Left lung (tissue), 10 donors: Measurements from ENCODE around the gene ADRA2B. TPM values are rescaled to one million over a fixed set of nuclear protein-coding genes. Genes with fewer than 3 reads are reported as not detected.
"Not testable (repeated sequence)": the region's sequence is repeated elsewhere in the genome, so short reads cannot be mapped to it uniquely, and the experiment has no call there.

Experiments used
- ATAC-seq: fragments of 200-7000 bp; cut with Tn5 transposase; one replicate; pipeline ENCODE4 v1.9.1; 2020; ENCODE audit warnings: moderate library complexity
- DNase-seq, 4 donors: peaks; one replicate each; pipeline ENCODE4 v3.0.0-alpha.2; 2013 to 2020
- H3K27ac ChIP-seq, 2 donors: fragments of 200-600 bp; sonication (generic) in 1 of 2; one replicate each; pipeline versions ENCODE4 v1.5.0 to v1.8.0; 2020 to 2021
- H3K27me3 ChIP-seq, 2 donors: fragments of 200-600 bp; sonication (generic) in 1 of 2; one replicate each; pipeline versions ENCODE4 v1.5.0 to v1.8.0; 2020 to 2021
- H3K36me3 ChIP-seq, 2 donors: fragments of 200-600 bp; sonication (generic) in 1 of 2; one replicate each; pipeline versions ENCODE4 v1.5.0 to v1.8.0; 2020 to 2021
- H3K4me1 ChIP-seq, 2 donors: fragments of 200-600 bp; one replicate each; pipeline ENCODE4 v1.8.0; 2021
- H3K4me3 ChIP-seq, 2 donors: fragments of 200-600 bp; sonication (generic) in 1 of 2; one replicate each; pipeline versions ENCODE4 v1.5.0 to v1.8.0; 2020 to 2021; ENCODE audit warnings: mild to moderate bottlenecking in 1 of 2
- H3K9me3 ChIP-seq, 2 donors: fragments of 200-600 bp; sonication (generic) in 1 of 2; one replicate each; pipeline versions ENCODE4 v1.5.0 to v1.8.0; 2020 to 2021
- CTCF ChIP-seq, 2 donors: fragments of 200-600 bp; sonication (generic) in 1 of 2; IDR thresholded peaks; one replicate each; pipeline versions ENCODE4 v1.5.0 to v1.8.0; 2021; ENCODE audit warnings: antibody characterized with exemption in 2 of 2
- intact Hi-C, 2 donors: fragments of 100-400 bp; cut with DNase I; formaldehyde crosslinking; loops; one replicate each; pipeline versions ENCODE4 v1.11.2 to v1.14.2; 2022
- polyA plus RNA-seq, 6 donors: library from polyadenylated mRNA; unstranded; fragments of 120-200 nt; gene quantifications; one replicate each; pipeline ENCODE4 v1.2.1, GENCODE V29; 2013; ENCODE audit not compliant: insufficient read length in 6 of 6
- total RNA-seq, 2 donors: library from RNA; stranded (reverse); fragmentation: NEBNext Ultra II Directional; extraction: Animal tissue kit (Norgen Biotek cat#: 25700); gene quantifications; one replicate each; pipeline ENCODE4 v1.2.1, GENCODE V29; 2021
- donor health status: DM: no; HTN: yes; CAD: no.
- donor health status: DM: no; HTN: no; CAD: no.

ADRA2B gene
- total and polyA plus RNA-seq, 8 donors = 0.20 to 2.3 (median 1.2) TPM

GRCh38 chr2:96161898-96162297 is 45.5 kb upstream of the ADRA2B start:
- no peak overlapping the region for H3K27ac ChIP-seq
- peaks cover 0 to 8% of the 10 kb centered on the region in 2 donors for H3K4me1 ChIP-seq
- ATAC-seq (no peak), DNase-seq (no peak)
- H3K36me3 ChIP-seq = no peaks in the 10 kb centered on the region
- H3K9me3 ChIP-seq = no peaks in the 10 kb centered on the region
- TF ChIP-seq CTCF (IDR thresholded peaks at IDR 0.05) = no peak
- peaks cover 0 to 13% of the 10 kb centered on the region in 2 donors for H3K27me3 ChIP-seq
- no peak overlapping the region for H3K4me3 ChIP-seq
- intact Hi-C loops = no loop called here

- H3K4me3 ChIP-seq, DNase-seq, ATAC-seq, H3K36me3 ChIP-seq, H3K9me3 ChIP-seq, H3K4me1 ChIP-seq, H3K27ac ChIP-seq, intact Hi-C loops: not testable (repeated sequence)
- H3K27me3 ChIP-seq = peaks cover 0 to 13% of the 10 kb centered on the region in 2 donors
Measured at GRCh38 chr2:96160366-96160765, 44.0 kb upstream of the ADRA2B start.

DNA sequence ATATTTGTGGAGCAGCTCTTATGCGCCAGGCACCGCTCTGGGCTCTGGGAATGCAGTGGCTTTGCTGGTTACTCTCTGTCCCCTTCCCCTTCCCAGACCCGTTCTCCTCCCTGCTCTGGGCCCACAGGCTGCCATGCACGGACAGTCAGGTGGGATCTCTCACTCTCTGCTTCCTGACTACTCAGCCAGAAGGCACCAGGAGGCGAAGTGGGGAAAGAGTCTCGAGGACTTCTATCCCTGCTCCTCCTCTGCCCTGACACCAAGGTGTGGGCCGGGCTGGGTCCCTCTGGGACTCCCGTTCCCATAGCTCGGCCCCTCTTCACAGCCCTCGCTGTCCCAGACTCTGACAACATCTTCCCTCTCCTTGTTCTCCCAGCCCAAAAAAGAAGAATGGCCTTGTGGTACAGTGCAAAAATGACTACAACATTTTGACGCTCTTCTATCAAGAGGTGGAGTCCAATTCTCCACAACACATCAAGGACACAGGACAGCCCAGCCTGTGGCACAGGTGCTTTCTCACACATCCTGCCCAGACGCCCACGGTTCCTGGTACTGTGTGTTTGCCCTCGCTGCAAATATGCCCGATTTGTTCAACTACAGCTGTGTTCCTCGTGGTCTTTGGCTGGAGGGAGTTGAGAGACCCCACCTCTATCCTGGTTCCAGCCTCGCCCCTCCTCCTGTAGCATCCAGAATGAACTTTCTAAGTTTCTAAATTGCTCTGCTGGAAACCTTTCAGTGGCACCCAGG is 42.9 kb upstream of the ADRA2B start:
- ATAC-seq = no peak
- intact Hi-C loops = no loop called here
- H3K27ac ChIP-seq = no peak overlapping the region

DNA sequence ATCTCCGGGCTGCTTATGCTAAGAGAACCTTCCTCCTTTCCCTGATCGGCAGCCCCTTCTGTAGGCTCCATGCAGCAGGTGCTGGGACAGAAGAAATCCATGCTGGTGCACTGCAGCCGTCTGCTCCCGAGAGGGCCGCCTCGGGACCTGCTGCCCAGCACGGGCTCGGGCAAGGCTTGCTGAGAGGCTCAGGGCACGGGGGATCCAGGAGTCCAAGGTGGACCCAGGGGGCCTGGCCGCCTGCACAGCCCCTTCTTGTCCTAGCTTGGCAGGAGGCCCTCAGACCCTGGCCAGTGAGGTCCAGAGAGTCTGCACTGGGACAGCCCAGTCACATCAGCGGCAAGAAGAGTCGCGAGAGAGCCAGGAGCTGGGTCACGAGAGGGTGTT is 42.2 kb upstream of the ADRA2B start:
- intact Hi-C loops = no loop called here
- H3K4me1 ChIP-seq = peaks cover 0 to 8% of the 10 kb centered on the region in 2 donors
- H3K4me3 ChIP-seq = no peak overlapping the region
- H3K27me3 ChIP-seq = peaks cover 0 to 13% of the 10 kb centered on the region in 2 donors
- no peaks in the 10 kb centered on the region for H3K9me3 ChIP-seq
- DNase-seq (no peak), ATAC-seq (no peak)
- no peaks in the 10 kb centered on the region for H3K36me3 ChIP-seq
- no peak for TF ChIP-seq CTCF (IDR thresholded peaks at IDR 0.05)
- no peak overlapping the region for H3K27ac ChIP-seq

More for the DNA sequence above, 42.9 kb upstream of the ADRA2B start:
- TF ChIP-seq CTCF (IDR thresholded peaks at IDR 0.05) = no peak
- DNase-seq = no peak
- H3K27me3 ChIP-seq = peaks cover 0 to 13% of the 10 kb centered on the region in 2 donors
- H3K9me3 ChIP-seq = no peaks in the 10 kb centered on the region
- no peak overlapping the region for H3K4me3 ChIP-seq
- no peaks in the 10 kb centered on the region for H3K36me3 ChIP-seq
- H3K4me1 ChIP-seq = peaks cover 0 to 8% of the 10 kb centered on the region in 2 donors

DNA sequence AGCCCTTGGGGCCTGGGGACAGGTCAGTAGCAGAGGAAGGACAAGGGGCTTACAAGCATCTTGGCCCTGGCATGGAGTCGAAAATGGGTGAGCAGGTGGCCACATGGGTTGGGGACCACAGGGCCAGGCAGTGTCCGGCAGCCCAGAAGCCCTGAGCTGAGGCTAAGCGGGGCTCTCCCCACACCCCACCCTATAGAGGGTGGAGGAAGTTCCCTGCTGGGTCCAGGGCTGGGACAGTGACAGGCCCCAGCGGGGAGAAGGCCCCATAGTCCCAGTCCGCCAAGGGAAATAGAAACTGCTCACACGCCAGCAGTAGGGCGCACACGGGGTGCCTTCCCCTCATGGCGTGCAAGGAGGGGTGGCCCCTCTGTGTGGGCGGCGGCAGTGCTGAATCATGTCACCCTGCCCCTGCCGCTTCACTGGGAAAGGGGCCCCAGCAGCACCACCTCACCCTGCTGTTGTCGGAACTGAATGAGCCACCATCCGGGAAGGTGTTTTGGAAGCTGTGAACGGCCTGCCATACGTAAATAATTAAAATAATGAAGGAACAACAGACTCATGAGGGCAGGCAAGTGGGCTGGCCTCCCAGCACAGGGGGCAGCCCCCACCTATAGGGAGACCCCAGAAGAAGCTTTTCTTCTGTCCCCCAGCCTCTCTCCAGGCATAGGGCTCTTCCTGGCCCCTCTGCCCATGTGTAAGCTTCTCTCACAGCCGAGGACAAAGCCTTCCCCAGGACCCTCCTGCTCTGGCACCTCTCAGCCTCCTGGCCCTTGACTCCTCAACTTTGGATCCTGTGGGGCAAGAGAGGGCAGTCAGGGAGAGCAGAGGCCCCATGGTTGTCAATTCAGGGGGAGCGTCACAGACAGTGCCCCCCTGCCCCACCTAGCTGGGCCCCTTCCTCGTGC is 41.5 kb upstream of the ADRA2B start:
- Histone ChIP-seq H3K36me3 (no peaks in the 10 kb centered on the region), H3K27me3 (peaks cover 0 to 13% of the 10 kb centered on the region in 2 donors), H3K4me3 (no peak overlapping the region), H3K27ac (no peak overlapping the region), H3K4me1 (peaks cover 0 to 8% of the 10 kb centered on the region in 2 donors), H3K9me3 (no peaks in the 10 kb centered on the region)
- ATAC-seq (peak; percentile 35), DNase-seq (peak in 1 of 4 donors; percentile 78)
- intact Hi-C loops = no loop called here
- no peak for TF ChIP-seq CTCF (IDR thresholded peaks at IDR 0.05)
